Putamen (tissue), 1 donor: ENCODE results near the gene AZIN2.
"Not testable (repeated sequence)": the region's sequence is repeated elsewhere in the genome, so short reads cannot be mapped to it uniquely, and the experiment has no call there.

Source experiments
- DNase-seq: peaks from one replicate; pipeline ENCODE4 v3.0.0-alpha.2; 2016; ENCODE audit warnings: low spot score

The AZIN2 gene

DNA sequence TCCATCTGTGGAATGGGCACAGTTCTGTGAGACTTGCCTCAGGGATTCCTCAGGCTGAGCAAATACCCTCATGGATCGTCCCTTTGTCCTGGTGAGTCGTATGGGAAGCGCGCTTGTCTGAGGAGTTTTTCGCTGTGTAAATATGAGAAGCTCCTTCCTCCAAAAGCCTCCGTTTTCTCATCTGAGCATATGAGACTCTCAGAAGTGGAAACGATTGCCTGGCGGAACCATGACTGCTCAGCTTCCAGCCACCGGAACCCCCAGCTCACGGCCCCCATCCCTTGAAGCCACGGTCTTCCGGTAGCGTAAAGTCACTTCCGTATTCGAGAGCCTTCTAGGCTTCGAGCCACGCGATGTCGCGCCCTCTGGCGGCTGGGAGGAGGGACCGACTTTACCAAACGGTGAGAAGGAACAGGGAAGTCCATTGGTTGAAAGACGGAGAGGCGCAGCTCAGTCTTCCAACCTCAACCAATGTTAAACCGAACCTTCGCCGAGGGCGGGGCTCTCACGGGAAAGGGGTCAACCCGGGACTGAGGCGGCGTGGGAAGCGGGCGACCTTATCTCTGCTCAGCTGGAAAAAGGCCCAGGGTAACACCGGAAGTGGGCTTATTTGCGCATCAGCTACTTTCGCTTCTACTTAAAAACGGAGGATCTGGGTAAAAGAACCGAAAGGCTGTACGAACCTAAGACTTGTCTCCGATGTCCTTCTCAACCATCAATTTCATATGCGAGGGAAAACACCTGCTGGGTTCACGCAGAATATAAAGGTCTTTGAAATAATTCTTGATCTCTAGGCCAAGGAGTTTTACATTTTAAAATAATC is 46.3 kb downstream of the AZIN2 start:
- peak; percentile 99 for DNase-seq

DNA sequence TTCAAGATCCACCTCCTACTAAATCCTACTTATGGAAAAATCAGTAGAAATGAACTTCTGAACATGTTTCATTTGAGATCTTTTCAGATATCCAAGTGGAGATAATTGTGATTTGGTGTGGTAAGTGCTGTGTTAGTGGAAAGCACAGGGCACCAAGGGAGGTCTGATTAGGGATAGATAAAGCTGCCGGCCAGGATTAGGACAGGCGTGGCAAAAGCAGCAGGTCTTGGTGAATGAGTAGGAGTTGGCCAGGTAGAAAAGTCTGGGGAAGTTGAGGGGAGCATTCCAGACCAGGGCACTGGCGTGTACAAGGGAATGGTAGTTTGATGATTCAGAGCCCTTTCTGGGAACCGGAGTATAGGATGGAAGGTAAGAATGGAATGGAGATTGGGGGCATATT is 47.8 kb downstream of the AZIN2 start:
- no peak for DNase-seq

DNA sequence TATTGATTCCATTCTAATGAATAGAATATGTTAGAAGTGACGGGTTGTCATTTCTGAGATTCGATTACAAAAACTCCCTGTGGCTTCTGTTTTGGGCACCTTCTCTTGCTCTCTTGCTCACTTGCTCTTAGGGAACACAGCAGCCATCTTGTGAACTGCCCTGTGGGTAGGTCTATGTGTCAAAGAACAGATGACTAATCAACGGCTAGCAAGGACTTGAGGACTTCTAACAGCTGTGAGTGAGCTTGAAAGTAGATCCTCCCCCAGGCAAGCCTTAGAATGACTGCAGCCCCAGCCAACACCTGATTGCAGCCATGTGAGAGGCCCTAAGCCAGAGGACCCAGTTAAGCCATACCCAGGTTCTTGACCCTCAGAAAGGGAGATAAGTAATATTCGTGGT is 49.3 kb downstream of the AZIN2 start:
- DNase-seq, result no peak

DNA sequence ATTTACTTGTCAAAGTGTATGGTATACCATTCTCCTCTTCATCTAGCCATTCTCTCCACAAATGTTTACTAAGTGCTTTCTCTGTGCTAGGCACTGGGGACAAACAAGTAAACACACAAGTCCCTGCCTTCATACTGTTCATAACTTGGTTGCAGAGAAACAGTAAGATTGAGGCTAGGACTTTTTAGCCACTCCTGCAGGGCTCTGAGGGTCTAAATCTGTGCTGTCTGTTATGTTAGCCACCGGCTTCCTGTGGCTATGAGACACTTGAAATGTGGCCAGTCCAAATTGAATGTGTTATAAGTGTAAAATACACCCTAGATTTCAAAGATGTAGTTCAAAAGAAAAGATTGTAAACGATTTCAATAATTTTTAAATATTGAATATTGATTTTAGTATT is 50.2 kb downstream of the AZIN2 start:
- DNase-seq, result no peak

DNA sequence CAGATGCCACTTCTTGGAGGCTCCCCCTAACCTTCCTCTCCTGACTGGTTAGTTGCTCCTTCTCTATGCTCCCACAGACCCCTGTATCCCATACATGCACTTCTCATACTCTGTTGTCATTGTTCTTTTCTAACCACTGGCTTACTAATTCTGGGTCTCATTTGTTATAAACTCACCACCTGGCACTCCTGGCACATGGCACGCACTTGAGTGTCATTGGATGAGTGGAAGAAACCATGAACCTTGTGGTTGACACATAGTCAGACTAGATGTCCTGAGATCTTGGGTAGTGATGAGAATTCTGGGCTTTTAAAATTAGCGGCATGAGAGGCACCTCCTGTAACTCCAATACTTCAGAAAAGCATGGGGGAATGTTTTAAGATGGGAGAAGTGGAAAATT is 51.6 kb downstream of the AZIN2 start:
- DNase-seq, result no peak

DNA sequence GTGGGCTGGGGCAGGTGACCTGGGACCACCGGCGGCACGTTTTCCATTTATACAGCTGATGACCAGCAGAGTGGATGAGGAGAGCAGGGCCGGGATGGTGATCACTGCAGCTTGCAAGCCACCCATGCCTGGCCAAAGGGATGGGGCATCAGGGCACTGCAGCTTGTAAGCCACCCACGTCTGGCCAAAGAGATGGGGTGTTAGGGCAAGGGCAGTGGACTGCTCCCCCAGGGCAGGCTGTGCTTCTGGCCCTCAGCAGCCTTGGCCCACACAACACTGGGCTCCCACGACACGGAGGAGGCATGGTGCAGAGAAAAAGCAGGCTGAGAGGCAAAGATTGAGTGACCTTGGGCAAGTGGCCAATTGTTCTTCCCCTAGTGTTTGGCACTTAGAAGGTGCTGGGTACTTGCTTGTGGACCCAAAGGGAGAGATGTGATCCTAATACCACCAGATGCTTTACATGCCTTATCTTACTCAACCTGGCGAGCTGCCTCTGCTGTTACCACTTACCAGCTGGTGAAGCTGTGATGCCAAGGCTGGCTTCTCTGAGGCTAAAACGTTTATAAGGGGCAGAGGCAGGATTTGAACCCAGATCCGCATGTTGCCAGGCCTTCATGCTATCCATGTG is 52.6 kb downstream of the AZIN2 start:
- no peak for DNase-seq

DNA sequence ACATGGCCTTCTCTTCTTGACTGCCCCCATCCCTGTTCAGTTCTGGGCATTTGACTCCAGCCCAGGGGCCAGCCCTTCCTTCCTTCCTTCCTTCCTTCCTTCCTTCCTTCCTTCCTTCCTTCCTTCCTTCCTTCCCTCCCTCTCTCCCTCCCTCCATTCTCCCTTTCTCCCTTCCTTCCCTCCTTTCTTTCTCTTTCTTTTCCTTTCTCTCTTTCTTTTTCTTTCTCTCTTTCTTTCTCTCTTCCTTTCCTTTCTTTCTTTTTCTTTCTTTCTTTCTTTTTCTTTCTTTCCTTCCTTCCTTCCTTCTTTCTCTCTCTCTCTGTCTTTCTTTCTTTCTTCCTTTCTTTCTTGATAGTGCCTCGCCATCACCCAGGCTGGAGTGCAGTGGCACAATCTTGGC is 55.1 kb downstream of the AZIN2 start:
- not testable (repeated sequence) for DNase-seq

DNA sequence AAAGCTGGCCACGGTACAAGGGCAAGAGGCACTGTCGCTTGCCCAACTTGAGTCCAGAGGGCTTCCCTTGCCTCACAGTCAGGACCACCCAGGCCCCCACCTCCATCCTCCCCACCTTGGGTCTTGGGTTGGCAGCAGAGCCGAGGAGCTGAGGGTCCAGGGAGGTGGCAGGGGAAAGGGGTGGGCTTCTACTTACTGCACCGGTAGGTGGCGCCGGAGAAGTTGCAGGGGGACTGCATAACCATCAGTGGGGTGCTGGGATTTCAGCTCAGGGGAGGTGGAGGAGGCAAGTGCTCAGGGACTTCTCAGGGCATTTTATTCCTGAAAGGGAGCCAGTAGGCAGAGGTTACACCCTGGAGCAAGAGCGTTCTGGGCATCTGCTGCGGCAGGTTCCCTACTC is 56.8 kb downstream of the AZIN2 start:
- DNase-seq, result no peak

DNA sequence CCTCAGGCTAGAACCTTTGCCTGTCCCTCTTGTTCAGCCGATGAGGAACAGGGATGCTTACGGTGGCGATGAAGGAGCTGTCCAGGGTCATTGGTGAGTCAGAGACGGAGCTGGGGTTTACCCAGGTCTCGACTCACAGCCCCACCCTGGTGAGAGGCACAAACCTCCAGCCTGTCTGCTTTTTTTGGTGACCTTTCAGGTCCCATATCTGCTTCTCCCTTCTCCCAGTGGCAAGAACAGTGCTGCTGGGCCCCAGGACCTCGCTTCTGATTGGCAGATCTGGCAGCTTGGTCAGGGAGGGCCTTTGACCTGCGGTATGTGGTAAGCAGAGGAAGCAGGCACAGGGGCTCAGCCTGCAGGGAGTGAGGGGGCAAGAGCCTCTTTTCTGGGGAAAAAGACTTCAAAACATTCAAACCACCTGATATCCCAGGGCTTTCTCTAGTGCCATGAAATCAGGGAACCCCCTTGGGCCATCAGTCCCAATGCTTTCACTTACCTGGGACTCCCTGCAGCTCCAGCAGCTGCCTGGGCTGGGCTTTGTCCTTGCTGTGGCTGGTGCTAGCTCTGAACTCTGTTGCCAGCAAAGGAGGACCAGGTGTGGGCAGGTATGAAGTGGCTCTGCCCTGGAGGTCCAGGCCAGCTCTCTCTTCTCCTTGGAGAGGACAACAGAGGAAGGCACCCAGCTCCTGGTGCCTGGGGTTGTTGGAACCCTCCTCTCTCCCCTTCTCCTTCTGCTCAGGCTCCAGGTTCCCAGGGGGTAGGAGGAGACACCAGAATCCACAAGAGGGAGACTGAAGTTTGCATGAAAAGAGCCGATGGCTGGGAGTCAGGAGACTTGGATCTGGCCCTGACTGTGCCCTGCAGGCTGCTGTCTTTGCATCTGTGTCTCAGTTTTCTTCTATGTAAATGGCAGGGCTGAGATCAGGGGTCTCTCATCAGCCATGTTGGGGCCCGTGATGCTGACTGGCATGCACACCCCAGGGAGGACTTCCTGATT is 59.5 kb downstream of the AZIN2 start:
- DNase-seq, result no peak

DNA sequence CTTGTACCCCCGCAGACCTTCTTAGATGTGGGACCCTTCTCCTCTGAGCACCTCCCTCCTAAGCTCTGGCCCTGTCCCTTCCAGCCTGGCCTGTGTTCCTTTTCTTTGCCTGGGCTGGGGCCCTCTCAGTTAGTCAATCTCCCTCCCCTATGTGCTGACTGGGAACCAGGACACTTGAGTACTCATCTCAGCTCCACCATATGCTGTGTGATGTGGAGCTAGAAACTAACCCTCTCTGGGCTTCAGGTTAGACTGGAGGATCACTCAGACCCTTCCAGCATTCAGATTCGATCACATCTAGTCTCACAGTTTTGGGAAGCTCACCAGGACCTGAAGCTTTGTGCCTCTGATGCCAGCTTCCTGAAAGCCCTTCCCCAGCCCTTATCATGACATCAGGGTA is 60.3 kb downstream of the AZIN2 start:
- DNase-seq, result no peak

DNA sequence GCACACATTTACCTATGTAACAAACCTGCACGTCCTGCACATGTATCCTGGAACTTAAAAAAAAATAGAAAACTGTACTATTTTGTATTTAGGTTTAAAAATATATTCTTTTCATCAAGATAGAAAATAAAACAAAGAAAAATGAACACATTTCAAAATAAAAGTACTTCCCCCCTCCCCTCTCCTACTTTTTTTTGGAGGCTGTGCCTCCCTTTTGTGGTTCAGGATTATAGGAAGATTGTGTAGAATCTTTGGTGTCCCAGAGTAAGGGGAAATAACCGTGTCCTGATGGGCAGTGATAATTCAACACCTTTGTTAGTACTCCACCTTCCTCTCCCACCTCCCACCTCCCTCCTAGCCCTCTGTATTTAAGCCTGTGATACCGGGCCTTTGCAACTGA is 60.8 kb downstream of the AZIN2 start:
- no peak for DNase-seq

DNA sequence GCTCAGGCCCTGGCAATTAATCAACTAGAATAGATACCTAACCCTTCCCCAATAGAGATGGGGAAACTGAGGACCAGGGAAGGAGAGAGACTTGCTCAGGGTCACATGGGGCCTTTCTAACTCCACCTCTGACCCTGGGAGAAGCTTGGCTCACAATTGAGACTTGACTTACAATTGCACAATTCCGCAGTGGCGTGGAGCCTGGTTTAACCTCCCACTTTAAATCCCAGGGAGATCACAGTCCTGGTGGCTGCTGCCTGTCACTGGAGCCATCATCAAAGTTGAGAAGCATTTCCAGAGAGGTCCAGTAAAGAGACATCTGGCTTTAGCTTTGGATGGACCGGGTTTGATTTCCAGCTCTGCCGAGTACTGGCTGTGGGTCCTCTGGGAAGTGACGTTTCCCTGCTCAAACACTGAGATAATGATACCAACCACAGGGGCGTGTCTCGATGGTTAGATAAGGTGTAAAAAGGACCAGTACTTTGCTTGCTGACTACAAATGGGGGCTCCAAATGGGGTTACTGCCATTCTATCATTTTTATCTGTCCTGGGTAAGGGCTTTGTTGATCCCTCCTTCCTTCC is 61.6 kb downstream of the AZIN2 start:
- no peak for DNase-seq

DNA sequence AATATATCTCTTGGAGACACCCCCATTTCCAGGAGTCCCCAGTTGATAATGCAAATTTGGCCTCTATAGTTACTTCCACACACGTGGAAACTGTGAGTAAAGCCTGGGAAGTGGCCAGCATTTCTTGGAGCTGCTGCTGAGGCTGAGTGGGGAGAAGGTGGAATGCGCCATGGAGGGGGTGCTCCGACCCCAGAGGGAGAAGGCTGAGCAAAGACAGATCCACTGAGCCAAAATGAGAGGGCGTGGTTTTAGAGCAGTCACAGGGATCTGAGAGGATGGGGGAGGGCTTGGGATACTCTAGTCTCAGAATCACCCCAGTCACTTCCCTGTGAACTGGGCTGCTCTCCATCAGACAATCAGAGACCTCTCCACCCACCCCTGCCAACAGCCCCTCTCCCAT is 62.2 kb downstream of the AZIN2 start:
- DNase-seq, result no peak

DNA sequence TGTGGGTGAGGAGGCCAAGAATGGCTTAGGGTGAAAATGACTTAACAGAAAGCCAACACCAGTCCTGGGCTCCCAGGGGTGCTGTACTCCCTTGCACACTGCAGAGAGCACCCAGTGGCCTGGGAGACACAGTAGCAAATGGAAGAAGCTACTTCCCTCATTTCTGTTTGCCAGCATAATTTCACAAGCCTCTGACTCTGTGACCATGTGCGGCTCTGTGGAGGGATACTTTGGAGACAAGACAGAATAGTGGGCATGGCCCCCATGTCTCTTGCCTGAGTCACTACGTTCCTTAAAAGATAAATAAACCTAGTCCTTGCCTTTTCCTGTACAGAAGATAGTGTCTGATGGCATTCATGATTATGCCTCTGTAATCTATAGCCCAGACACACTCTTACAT is 62.7 kb downstream of the AZIN2 start:
- DNase-seq, result no peak

DNA sequence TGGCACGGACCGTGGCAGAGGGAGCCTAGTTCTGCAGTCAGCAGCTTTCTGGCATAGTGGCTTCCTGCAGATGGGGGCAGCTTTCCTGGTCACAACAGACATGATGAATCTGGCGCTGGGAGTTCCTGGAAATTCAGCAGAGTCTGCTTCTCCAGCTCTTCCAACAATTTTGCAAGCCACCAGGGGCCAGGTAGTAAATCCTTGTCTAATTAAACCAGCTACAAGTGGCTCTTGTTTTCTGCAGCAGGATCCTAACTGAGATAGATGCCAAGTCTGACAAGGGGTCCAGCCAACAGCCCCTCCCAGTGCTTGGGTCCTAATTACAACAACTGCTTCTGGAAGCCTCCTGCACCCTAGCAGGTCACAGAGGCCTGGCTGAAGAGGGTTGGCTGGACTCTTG is 65.0 kb downstream of the AZIN2 start:
- DNase-seq, result no peak

DNA sequence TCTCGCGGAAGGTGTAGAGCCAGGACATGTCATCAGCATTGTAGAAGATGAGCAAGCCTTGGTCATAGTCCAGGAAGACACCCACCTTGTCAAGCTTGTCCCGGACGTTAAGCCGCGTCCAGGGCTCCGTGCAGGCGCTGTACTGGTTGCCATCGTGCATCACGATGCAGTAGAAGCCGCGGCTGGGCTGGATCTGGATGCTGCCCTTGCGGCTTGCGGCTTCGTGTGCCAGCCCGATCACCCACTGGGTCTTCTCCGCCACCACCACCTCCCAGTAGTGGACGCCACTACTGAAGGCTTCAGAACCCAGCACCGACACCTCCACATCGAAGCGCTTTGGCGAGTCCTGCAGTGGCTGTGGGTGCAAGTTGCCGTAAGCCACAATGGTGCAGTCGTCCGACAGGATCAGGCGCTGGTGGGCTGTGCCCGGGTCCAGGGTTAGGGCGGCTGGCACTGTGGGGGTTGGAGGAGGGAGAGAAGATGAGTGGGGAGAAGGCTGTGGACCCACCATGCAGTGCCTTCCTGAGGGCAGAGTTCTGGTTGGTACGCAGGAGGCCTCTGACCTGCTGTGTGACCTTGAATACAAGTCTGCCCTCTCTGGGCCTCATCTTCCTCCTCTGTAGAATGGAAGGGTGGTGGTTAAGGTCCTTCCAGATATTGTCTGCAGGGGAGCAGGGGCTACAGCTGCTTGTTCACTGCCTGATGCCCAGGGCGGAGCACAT is 66.5 kb downstream of the AZIN2 start:
- DNase-seq, result no peak

DNA sequence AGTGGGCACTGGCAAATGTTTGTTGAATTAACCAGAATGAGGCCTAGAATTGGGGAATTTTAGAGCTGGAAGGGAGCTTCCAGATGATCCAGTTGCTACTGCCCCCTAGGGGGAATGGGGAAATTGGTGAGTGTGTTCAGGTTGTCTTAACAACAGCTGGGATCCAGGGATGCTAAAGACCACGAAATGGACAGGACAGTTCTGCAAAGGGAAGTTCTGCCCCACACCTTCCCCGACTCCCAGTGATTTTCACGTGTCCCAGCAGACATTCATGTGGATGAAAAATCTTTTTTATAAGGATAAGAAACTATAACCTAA is 67.0 kb downstream of the AZIN2 start:
- DNase-seq, result no peak

DNA sequence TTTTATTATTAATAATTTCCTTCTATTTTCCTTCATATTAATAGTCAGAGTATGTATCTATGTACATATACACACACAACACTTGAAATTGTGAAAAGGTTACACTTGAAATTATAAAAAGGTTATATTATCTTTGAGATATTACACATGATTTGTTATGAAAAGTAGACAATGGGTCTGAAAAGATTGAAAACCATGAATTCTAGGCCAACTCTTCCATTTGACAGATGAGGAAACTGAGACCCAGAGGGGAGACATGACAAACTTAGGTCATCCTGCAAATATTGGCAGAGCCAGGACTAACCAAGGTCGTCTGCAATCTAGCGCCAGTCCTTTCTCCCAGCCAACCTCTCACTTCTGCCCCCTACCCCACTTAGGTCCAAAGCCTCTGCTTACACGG is 67.7 kb downstream of the AZIN2 start:
- DNase-seq, result no peak

DNA sequence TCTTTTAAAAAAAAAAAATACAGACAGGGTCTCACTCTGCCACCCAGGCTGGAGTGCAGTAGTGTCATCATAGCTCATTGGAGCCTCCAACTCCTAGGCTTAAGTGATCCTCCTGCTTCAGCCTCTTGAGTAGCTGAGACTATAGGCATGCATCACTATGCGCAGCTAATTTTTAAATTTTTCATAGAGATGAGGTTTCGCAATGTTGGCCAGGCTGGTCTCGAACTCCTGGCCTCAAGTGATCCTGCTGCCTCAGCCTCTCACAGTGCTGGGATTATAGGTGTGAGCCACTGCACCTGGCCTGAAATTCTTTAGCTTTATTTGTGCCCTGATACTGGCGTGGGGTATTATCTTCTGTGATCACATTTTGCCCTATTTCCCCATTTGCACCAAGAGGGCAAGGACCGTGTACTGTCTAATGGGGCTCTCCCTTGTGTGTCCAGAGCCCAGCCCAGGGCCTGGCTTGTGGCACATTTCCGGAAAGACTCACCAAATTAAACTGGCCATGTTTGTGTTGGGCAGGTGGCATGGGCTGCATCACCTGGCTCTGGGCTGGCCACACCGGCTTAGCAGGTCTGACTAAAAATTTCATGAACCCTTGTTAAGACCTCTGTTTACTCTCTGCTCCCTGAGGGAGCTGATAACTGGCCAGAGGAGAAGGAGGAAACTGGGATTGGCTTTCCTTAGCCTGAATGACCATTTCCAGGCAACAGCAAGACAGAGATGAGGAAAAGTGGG is 68.7 kb downstream of the AZIN2 start:
- no peak for DNase-seq

DNA sequence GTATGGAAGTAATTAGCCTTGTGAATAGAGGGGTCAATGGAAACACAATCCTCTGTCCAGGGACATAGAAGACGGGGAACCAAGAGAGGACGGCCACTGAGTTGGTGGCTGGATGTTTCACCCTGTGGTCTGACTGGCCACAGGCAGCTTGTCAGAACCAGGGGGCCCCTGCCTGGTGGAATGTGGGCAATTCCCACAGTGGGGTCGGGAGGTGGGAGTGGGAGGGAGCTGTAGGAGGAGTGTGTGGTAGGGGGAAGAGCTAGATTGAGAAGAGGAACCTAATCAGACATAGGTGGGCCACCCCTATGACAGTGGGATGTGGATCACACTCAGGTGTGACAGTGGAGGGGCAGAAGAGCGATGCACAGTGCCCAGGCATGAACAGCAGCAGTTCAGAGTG is 69.6 kb downstream of the AZIN2 start:
- no peak for DNase-seq

DNA sequence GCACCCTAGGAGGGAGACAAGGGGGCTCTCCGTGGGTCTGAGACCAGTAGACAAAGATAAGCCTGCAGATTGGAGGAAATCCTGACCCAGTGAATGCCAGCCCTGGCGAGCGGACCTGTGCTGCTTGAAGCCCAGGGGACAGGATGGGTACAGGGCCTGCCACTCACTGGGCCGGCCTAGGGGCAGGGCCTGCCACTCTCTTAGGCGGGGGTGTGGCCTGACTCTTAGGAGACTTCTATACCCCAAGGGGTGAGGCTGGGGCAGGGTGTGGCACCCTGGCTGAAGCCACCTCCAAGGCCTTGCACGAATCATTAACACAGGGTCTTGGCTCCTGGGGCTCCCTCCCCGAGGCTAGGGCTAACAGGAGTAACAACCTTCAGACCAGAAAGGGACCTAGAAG is 70.2 kb downstream of the AZIN2 start:
- DNase-seq, result no peak
